HG03521 (cell line): Measurements from ENCODE around the gene CRYGN.
A peak's percentile ranks its signal among the peaks of the same experiment; 100 is the strongest.

Source experiments
- ATAC-seq: cut with Tn5 transposase; IDR thresholded peaks from one replicate; pipeline ENCODE4 v1.9.1; 2021; ENCODE audit warnings: mild to moderate bottlenecking, moderate library complexity; ENCODE audit not compliant: unreplicated experiment

The CRYGN gene

DNA sequence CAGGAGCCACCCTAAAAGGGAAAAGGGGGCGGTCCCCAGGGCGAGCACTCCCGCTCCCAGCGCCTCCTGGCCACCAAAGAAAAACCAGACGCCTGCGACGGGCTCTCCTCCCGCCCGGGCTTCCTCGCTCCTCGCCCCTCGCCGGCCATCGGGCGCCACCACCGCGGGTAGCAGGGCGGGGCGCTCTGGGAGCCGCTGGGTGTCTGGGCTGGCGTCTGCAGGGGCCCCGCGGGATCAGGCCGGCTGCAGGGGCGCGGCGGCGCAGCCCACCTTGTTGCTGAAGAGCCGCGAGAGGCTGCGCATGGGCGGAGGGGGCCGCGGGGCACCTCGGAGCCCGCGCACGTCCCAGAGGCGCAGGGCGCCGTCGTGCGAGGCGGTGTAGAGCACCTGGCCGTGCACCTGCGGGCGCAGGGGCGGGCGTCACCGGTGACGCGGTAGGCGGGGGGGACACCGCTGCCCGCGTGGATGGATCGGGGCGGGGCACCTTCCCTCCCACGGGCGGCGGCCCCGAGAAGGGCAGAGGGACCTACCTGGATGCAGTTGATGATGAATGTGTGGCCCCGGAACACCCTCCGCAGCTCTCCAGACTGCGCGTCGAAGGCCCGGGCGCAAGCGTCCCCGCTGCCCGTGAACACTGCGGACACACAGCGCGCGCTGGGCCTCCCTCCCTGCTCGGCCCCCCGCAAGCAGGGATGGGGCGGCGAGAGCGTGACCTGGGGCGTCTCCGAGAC lies 58.4 kb downstream of the CRYGN start:
- ATAC-seq, result peak; percentile 37

DNA sequence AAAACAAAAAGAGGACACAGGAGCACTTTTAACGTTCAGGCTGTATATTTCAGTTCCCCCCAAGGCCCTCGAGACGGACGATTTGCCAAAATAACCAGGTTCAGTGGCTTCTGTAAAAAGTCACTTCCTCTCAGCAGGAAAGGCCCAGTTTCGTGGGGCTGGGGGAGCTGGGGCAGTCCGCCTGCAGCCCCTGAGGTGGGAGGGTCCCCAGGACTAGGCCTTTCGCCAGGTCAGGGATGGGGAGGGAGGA lies 58.9 kb downstream of the CRYGN start:
- no peak for ATAC-seq

DNA sequence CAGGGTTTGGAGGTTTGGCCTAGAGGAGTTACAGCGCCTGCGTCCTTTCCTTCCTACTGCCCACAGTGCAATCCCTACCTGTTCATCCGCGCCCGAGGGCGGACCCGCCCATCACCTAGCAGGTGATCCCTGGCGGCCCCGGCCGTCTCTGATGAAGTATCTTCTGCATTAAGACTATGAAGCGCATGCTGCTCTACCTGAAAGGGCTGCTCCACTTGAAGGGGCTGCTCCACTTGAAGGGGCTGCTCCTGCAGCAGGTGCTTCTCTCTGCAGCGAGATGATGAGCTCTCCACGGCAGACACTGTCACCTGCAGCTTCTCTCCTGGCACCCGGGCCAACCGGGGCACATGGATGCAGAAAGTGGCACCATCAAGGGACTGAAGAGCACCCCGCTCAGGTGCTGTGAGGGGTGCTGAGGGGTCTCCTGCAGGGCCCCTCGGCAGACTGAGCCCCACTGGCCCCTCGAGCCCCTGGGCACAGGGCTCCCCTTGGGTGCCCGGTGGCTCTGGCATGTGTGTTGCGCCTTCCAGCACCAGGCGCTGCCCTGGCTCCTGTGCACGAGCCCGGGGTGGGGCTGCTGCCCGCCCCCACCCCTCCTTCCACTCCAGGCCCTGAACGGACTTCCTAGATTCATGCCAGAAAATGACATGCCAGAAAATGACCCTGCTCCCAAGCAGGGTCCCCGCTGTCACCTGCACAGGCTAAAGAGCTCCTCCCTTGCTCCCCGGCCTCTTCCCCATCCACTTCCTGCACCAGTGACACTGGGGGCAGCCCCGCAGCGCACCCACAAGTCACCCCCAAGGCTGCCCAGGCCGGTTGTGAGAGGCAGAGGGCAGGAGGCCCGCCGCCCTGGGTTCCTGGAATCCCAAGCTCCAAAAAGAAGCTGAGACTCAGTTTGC lies 59.5 kb downstream of the CRYGN start:
- ATAC-seq, result no peak

DNA sequence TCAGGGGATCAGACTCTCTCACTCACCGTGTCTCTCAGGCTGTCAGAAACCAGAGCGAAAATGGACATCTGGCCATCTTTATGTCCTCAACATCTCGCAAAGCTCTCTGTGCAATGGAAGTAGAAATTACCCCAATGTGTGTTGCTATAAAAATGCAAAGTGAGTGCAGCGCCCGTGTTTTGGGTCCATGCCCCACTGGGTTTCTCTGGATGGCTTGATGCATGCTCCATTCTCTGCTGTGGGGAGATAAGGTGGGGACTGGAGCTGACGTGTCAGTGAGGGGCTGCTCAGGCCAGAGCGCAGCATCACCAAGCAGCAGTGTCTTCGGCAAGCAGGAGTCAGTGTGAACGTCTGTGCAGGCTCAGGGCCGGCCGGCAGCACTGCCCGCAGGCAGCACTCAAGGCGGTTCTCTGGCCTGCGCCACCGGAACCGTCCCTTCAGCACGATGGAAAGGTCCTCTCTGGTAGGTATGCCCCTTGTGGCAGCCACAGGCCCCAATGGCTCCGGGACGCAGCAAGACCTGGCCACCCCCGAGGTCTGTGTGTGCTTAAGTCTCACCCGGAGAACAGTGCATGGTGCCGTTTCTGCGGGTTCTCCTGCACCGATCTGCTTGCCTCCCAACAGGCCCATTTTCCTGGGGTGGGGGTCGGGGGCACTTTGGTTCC lies 60.3 kb downstream of the CRYGN start:
- no peak for ATAC-seq

DNA sequence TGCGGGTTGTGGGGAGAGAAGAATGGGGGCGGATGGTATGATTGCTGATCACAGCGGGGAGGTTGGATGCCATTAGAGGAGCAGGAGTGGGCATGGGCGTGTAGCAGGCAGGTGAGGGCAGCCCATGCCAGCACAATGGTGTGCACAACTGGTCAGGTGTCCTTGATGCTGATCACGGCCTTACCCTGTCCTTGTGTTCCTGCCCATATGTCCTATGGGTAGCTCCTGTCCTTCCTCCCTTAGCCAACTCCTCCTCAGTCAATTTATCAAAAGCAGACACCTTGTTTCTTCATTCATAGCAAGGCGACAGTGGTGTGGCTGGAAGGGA lies 60.8 kb downstream of the CRYGN start:
- ATAC-seq, result no peak
